B cell (primary cell): Measurements from ENCODE around the gene PIP5KL1. TPM values are rescaled to one million over a fixed set of nuclear protein-coding genes. Genes with fewer than 3 reads are reported as not detected.

Experiments used
- ATAC-seq: fragments of 200-7000 bp; cut with Tn5 transposase; one replicate; pipeline ENCODE4 v1.10.0; 2021; ENCODE audit warnings: low read depth, mild to moderate bottlenecking, moderate number of reproducible peaks, moderate library complexity
- CTCF ChIA-PET: fragments of 350-600 bp; sonication (Branson Sonifier 250); formaldehyde crosslinking; loops from one replicate; lab custom pipeline; 2021; ENCODE audit warnings: antibody characterized with exemption, inconsistent platforms; lab: Charles Lee
- POLR2A ChIA-PET: fragments of 350-600 bp; sonication (Branson Sonifier 250); formaldehyde crosslinking; loops from one replicate; lab custom pipeline; 2021; ENCODE audit warnings: antibody characterized with exemption; lab: Charles Lee
- DNase-seq: peaks from one replicate; pipeline ENCODE4 v3.0.0; 2013
- H2AFZ ChIP-seq: 2 replicates; pipeline ENCODE4 v1.6.1; 2012; ENCODE audit warnings: mild to moderate bottlenecking, low read depth, low read length; ENCODE audit not compliant: insufficient read depth, poor library complexity, severe bottlenecking
- H3K27ac ChIP-seq, 2 donors: 1 replicate in 1 of 2; 2 replicates in 1 of 2; pipeline ENCODE4 v1.5.1; 2012 to 2013; ENCODE audit warnings: low read length in 2 of 2, mild to moderate bottlenecking in 2 of 2, moderate library complexity in 1 of 2
- H3K27me3 ChIP-seq, 4 experiments: fragments of 200-600 bp in 1 of 4; sonication (generic) in 1 of 4; replicated peaks in 1 of 4; 1 replicate in 2 of 4; 2 replicates in 2 of 4; pipeline versions ENCODE4 v1.6.1 to v1.7.0; 2013 to 2016; ENCODE audit warnings: low read length in 3 of 4, mild to moderate bottlenecking in 2 of 4, mixed read lengths in 1 of 4, moderate library complexity in 1 of 4; ENCODE audit not compliant: insufficient read depth in 4 of 4, control insufficient read depth in 3 of 4; ENCODE audit errors: control extremely low read depth in 1 of 4
- H3K36me3 ChIP-seq, 2 experiments: replicated peaks in 1 of 2; 1 replicate in 1 of 2; 2 replicates in 1 of 2; pipeline versions ENCODE4 v1.6.1 to v1.7.1; 2013; ENCODE audit warnings: low read length in 1 of 2; ENCODE audit not compliant: insufficient read depth in 2 of 2, control insufficient read depth in 1 of 2; ENCODE audit errors: control extremely low read depth in 1 of 2, extremely low read depth in 1 of 2
- H3K4me1 ChIP-seq, 2 donors: fragments of 200-600 bp in 1 of 2; sonication (generic) in 1 of 2; 1 replicate in 1 of 2; 2 replicates in 1 of 2; pipeline versions ENCODE4 v1.5.1 to v1.6.1; 2013 to 2017; ENCODE audit warnings: low read length in 2 of 2; ENCODE audit not compliant: control insufficient read depth in 2 of 2, insufficient read depth in 2 of 2
- H3K4me2 ChIP-seq: replicated peaks from 2 replicates; pipeline ENCODE3; 2012; ENCODE audit warnings: mild to moderate bottlenecking, low read depth, low read length; ENCODE audit not compliant: poor library complexity, severe bottlenecking
- H3K4me3 ChIP-seq, 5 experiments: fragments of 200-600 bp in 1 of 5; sonication (generic) in 1 of 5; 1 replicate in 3 of 5; 2 replicates in 2 of 5; pipeline versions ENCODE4 v1.5.1 to v1.7.0; 2011 to 2016; ENCODE audit warnings: low read length in 4 of 5, mild to moderate bottlenecking in 4 of 5, low read depth in 2 of 5, control low read depth in 1 of 5, moderate library complexity in 1 of 5; ENCODE audit not compliant: insufficient read depth in 1 of 5; ENCODE audit errors: control extremely low read depth in 1 of 5, extremely low read depth in 1 of 5
- H3K79me2 ChIP-seq: fragments of 200-600 bp; sonication (generic); one replicate; pipeline ENCODE4 v1.6.0; 2016; ENCODE audit warnings: low read length; ENCODE audit not compliant: control insufficient read depth, insufficient read depth
- H3K9ac ChIP-seq: fragments of 200-600 bp; sonication (generic); 2 replicates; pipeline ENCODE4 v1.6.1; 2017; ENCODE audit warnings: mild to moderate bottlenecking, low read length, moderate library complexity
- H3K9me3 ChIP-seq, 3 donors: one replicate each; pipeline versions ENCODE4 v1.6.1 to v1.7.1; 2013; ENCODE audit warnings: low read length in 2 of 3; ENCODE audit not compliant: control insufficient read depth in 2 of 3, insufficient read depth in 1 of 3; ENCODE audit errors: control extremely low read depth in 1 of 3
- H4K20me1 ChIP-seq: 2 replicates; pipeline ENCODE4 v1.6.0; 2012; ENCODE audit warnings: mild to moderate bottlenecking, low read length; ENCODE audit not compliant: insufficient read depth, control insufficient read depth, poor library complexity, severe bottlenecking
- H3K27ac Mint-ChIP-seq: one replicate; pipeline ENCODE4 v1.8.0; 2021; ENCODE audit warnings: mixed read lengths
- H3K27me3 Mint-ChIP-seq: one replicate; pipeline ENCODE4 v1.8.0; 2021; ENCODE audit warnings: mixed read lengths
- H3K4me1 Mint-ChIP-seq: one replicate; pipeline ENCODE4 v1.8.0; 2021; ENCODE audit warnings: mixed read lengths
- H3K4me3 Mint-ChIP-seq: one replicate; pipeline ENCODE4 v1.8.0; 2021; ENCODE audit warnings: mixed read lengths
- H3K9me3 Mint-ChIP-seq: one replicate; pipeline ENCODE4 v1.8.0; 2022; ENCODE audit warnings: mixed read lengths; ENCODE audit not compliant: insufficient read depth
- EZH2 ChIP-seq: IDR thresholded peaks from 2 replicates; pipeline ENCODE4 v1.6.1; 2012; ENCODE audit warnings: borderline replicate concordance, low read depth, mild to moderate bottlenecking, moderate library complexity, low read length; ENCODE audit not compliant: insufficient read depth, poor library complexity, severe bottlenecking
- WGBS: methylation state at CpG from one replicate; pipeline ENCODE4 v1.1.5; 2013; ENCODE audit warnings: missing lambda C conversion rate; ENCODE audit not compliant: insufficient coverage; 5-methylcytosine and 5-hydroxymethylcytosine counted together
- intact Hi-C: fragments of 100-400 bp; cut with micrococcal nuclease; formaldehyde crosslinking; loops from one replicate; pipeline ENCODE4 v1.10.0; 2022
- polyA plus RNA-seq: library from polyadenylated mRNA; depleted of rRNA; stranded (reverse); fragments of >200 nt; gene quantifications from 2 replicates; pipeline ENCODE4 v1.2.3, GENCODE V29; 2012
- total RNA-seq, 2 donors: library from RNA; stranded (reverse); fragments of 120-200 nt in 1 of 2; gene quantifications; 1 replicate in 1 of 2; 2 replicates in 1 of 2; pipeline versions ENCODE4 v1.2.3 to v1.2.4, GENCODE V29; 2013 to 2022
- TF ChIP-seq, protein P1 (sequence below): fragments of 200-600 bp; IDR thresholded peaks from one replicate; pipeline ENCODE4 v1.8.0; 2022; ENCODE audit warnings: antibody characterized with exemption, mild to moderate bottlenecking

PIP5KL1 gene
- total and polyA plus RNA-seq, 2 donors (not counting 1 experiment from before 2014, with no cell fraction given): 0.75 to 1.4 TPM

DNA sequence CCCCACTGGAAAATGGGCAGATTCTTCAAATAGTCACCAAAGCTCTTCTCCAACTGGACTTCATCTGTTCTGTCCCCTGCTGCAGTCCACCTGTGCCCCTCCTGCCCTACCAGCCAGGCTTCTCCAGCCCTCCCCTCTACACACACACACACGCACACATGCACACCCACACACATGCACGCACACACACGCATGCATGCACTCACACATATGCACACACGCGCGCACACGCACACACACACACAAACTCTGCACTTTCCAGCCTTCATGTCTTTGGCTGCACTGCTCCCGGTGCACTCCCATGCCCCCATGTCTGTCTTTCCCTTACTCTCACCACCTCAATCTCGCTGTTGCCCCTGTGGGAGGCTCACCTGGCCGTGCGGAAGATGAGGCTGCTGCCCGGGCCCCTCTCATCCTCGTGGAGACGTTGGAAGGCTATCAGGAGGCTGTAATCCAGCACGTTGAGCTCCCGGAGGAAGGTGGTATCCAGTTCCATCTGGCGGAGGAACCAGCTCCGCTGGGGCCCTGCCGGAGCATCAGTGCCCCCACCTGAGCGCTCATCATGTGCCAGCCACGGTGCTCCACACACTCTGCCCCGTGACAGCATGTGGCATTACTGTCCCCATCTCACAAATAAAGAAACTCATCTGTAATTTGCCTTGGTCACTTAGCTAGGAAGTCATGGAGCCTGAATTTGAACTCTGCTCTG, 5.7 kb downstream of the PIP5KL1 start:
- POLR2A ChIA-PET: interaction anchor here (0.5 to 0.6 kb wide), 2 partner anchors 128 to 155 kb away, joined by 3 read pairs; no protein-coding TSS in a partner anchor
- Mint-ChIP-seq H3K27ac (peak overlapping the region; percentile 57), H3K9me3 (no peaks in the 10 kb centered on the region), H3K4me1 (peaks cover 31% of the 10 kb centered on the region), H3K4me3 (no peak overlapping the region), H3K27me3 (peaks cover 14% of the 10 kb centered on the region)
- CTCF ChIA-PET: interaction anchor here (0.7 to 17.3 kb wide), 3 partner anchors 57 to 1151 kb away, joined by 3 to 237 read pairs (median 80); no protein-coding TSS in a partner anchor
- peaks cover 0 to 44% (median 13%) of the 10 kb centered on the region in 4 experiments for H3K27me3 ChIP-seq
- H3K36me3 ChIP-seq: no peaks in the 10 kb centered on the region
- intact Hi-C loops: loop anchor here (5.0 kb wide), 2 partner anchors 333 to 713 kb away; no protein-coding TSS in a partner anchor
- H3K4me2 ChIP-seq: no peak overlapping the region
- no peak overlapping the region for H3K4me3 ChIP-seq
- no peak overlapping the region for H3K9ac ChIP-seq
- no peak overlapping the region for H3K27ac ChIP-seq
- 93% methylated on average over 22 of the region's 22 CpGs for WGBS
- H3K4me1 ChIP-seq: peaks cover 28 to 35% of the 10 kb centered on the region in 2 donors
- DNase-seq: no peak
- H2AFZ ChIP-seq: no peak overlapping the region
- no peak for ATAC-seq
- H4K20me1 ChIP-seq: no peaks in the 10 kb centered on the region
- peaks cover 0 to 3% (median 0%) of the 10 kb centered on the region in 3 donors for H3K9me3 ChIP-seq
- H3K79me2 ChIP-seq: peaks cover 23% of the 10 kb centered on the region
- TF ChIP-seq, protein P1, sequence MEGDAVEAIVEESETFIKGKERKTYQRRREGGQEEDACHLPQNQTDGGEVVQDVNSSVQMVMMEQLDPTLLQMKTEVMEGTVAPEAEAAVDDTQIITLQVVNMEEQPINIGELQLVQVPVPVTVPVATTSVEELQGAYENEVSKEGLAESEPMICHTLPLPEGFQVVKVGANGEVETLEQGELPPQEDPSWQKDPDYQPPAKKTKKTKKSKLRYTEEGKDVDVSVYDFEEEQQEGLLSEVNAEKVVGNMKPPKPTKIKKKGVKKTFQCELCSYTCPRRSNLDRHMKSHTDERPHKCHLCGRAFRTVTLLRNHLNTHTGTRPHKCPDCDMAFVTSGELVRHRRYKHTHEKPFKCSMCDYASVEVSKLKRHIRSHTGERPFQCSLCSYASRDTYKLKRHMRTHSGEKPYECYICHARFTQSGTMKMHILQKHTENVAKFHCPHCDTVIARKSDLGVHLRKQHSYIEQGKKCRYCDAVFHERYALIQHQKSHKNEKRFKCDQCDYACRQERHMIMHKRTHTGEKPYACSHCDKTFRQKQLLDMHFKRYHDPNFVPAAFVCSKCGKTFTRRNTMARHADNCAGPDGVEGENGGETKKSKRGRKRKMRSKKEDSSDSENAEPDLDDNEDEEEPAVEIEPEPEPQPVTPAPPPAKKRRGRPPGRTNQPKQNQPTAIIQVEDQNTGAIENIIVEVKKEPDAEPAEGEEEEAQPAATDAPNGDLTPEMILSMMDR: no peak
- no peak for TF ChIP-seq EZH2

DNA sequence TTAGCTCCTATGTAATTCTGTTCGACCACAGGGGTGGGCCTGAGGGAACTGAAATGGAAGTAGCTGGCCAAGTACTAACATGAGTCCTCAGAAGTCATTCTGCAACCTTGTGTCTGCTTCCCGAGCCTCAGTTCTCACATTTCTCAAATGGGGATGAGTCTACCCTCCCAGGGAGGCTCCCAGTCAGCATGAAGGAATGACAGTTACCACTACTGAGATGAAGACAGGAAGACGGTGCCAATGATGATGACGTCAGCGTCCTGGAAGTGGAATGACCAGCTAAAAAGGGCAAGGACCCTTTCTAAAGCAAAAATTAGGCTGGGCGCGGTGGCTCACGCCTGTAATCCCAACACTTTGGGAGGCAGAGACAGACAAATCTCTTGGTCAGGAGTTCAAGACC, 6.8 kb downstream of the PIP5KL1 start:
- Histone ChIP-seq H3K27ac (no peak overlapping the region), H3K4me1 (peaks cover 33 to 44% of the 10 kb centered on the region in 2 donors), H2AFZ (no peak overlapping the region), H3K9me3 (peaks cover 0 to 3% (median 0%) of the 10 kb centered on the region in 3 donors), H3K4me2 (no peak overlapping the region), H3K36me3 (no peaks in the 10 kb centered on the region), H3K27me3 (peaks cover 0 to 38% (median 12%) of the 10 kb centered on the region in 4 experiments), H3K79me2 (peaks cover 33% of the 10 kb centered on the region), H3K9ac (no peak overlapping the region), H4K20me1 (no peaks in the 10 kb centered on the region), H3K4me3 (no peak overlapping the region)
- WGBS: 97% methylated on average over 7 of the region's 8 CpGs
- intact Hi-C loops: loop anchor here (5.0 kb wide), 2 partner anchors 331 to 711 kb away; no protein-coding TSS in a partner anchor
- no peak overlapping the region for H3K27ac Mint-ChIP-seq
- peaks cover 34% of the 10 kb centered on the region for H3K4me1 Mint-ChIP-seq
- no peaks in the 10 kb centered on the region for H3K9me3 Mint-ChIP-seq
- ATAC-seq (no peak), DNase-seq (no peak)
- peaks cover 14% of the 10 kb centered on the region for H3K27me3 Mint-ChIP-seq
- ChIA-PET POLR2A (interaction anchor here (0.7 to 0.9 kb wide), 4 partner anchors 20 to 432 kb away, joined by 5 to 8 read pairs (median 6); no protein-coding TSS in a partner anchor), CTCF (interaction anchor here (1.3 to 17.3 kb wide), 7 partner anchors 41 to 334 kb away, joined by 4 to 237 read pairs (median 34); partner anchors contain the start of genes CDK9, FPGS and TOR2A)
- no peak overlapping the region for H3K4me3 Mint-ChIP-seq
- TF ChIP-seq EZH2: no peak
- TF ChIP-seq, protein P1: no peak
